RWPE2 (cell line): ENCODE measurements around the gene ISM2.

ENCODE experiments used
- ATAC-seq: fragments of 200-7000 bp; cut with Tn5 transposase; 3 replicates; pipeline ENCODE4 v1.9.1; 2021; ENCODE audit warnings: low read depth
- DNase-seq: peaks from one replicate; pipeline ENCODE4 v3.0.0-alpha.2; 2020; ENCODE audit warnings: low spot score
- H3K27ac ChIP-seq: fragments of 450-650 bp; 2 replicates; pipeline ENCODE4 v1.5.1; 2017; ENCODE audit warnings: mild to moderate bottlenecking; ENCODE audit not compliant: poor library complexity, severe bottlenecking
- H3K27me3 ChIP-seq: fragments of 250-450 bp; sonication (Bioruptor Pico); 2 replicates; pipeline ENCODE4 v1.5.1; 2021; ENCODE audit warnings: mild to moderate bottlenecking, moderate library complexity; ENCODE audit not compliant: insufficient read depth, poor library complexity, severe bottlenecking
- H3K36me3 ChIP-seq: fragments of 250-450 bp; sonication (Bioruptor Pico); 2 replicates; pipeline ENCODE4 v1.5.1; 2020; ENCODE audit warnings: low read depth, mild to moderate bottlenecking, moderate library complexity
- H3K4me1 ChIP-seq: fragments of 250-450 bp; sonication (Bioruptor Pico); 2 replicates; pipeline ENCODE4 v1.5.1; 2021; ENCODE audit warnings: mild to moderate bottlenecking, moderate library complexity; ENCODE audit not compliant: insufficient read depth, poor library complexity, severe bottlenecking
- H3K4me3 ChIP-seq: fragments of 250-450 bp; sonication (Bioruptor Pico); 2 replicates; pipeline ENCODE4 v1.5.1; 2021; ENCODE audit warnings: mild to moderate bottlenecking, moderate library complexity; ENCODE audit not compliant: severe bottlenecking
- H3K9me3 ChIP-seq: fragments of 250-450 bp; sonication (Bioruptor Pico); 2 replicates; pipeline ENCODE4 v1.5.1; 2021; ENCODE audit warnings: mild to moderate bottlenecking, moderate library complexity; ENCODE audit not compliant: severe bottlenecking
- TF ChIP-seq, protein P1 (sequence below): fragments of 450-650 bp; IDR thresholded peaks from one replicate; pipeline ENCODE4 v1.5.1; 2017; ENCODE audit warnings: mild to moderate bottlenecking, moderate library complexity; ENCODE audit not compliant: poor library complexity, severe bottlenecking

ISM2 gene

DNA sequence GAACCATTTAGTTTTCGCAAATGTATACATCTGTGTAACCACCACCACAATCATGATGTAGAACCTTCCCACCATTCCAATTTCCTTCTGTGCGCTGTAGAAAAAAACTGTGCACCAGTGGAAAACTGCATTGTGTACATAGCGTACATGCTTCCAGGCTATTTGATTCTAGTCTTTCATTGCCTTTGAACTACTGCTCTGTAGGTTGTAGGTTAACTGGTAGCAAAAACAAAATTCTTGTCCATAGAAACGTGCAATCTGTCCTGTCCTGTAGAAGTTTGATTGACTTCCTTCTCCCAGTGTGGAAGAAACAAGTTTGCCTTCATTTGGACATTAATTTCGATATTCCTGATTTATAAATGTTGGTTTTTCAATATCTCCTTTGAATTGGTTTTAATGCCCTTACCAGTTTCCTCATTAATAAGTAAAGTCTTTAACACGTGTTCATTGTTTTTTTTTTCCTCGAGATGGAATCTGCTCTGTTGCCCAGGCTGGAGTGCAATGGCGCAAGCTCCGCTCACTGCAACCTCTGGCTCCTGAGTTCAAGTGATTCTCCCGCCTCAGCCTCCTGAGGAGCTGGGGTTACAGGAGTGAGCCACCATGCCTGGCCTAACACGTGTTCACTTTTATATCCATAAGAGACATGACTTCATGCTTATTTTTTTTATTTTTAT lies 3.6 kb upstream of the ISM2 start:
- H3K27ac ChIP-seq, result no peak overlapping the region
- no peaks in the 10 kb centered on the region for H3K9me3 ChIP-seq
- TF ChIP-seq, protein P1, sequence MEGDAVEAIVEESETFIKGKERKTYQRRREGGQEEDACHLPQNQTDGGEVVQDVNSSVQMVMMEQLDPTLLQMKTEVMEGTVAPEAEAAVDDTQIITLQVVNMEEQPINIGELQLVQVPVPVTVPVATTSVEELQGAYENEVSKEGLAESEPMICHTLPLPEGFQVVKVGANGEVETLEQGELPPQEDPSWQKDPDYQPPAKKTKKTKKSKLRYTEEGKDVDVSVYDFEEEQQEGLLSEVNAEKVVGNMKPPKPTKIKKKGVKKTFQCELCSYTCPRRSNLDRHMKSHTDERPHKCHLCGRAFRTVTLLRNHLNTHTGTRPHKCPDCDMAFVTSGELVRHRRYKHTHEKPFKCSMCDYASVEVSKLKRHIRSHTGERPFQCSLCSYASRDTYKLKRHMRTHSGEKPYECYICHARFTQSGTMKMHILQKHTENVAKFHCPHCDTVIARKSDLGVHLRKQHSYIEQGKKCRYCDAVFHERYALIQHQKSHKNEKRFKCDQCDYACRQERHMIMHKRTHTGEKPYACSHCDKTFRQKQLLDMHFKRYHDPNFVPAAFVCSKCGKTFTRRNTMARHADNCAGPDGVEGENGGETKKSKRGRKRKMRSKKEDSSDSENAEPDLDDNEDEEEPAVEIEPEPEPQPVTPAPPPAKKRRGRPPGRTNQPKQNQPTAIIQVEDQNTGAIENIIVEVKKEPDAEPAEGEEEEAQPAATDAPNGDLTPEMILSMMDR, result no peak
- no peaks in the 10 kb centered on the region for H3K4me1 ChIP-seq
- H3K4me3 ChIP-seq, result no peak overlapping the region
- ATAC-seq (no peak), DNase-seq (no peak)
- H3K27me3 ChIP-seq, result peaks cover 25% of the 10 kb centered on the region
- H3K36me3 ChIP-seq, result peaks cover 3% of the 10 kb centered on the region; the same call in 1 of the 2 replicates

GRCh38 chr14:77498984-77499527 lies 440 bp upstream of the ISM2 start:
- peaks cover 3% of the 10 kb centered on the region; the same call in 1 of the 2 replicates for H3K36me3 ChIP-seq
- ATAC-seq (peak; percentile 39), DNase-seq (no peak)

GRCh38 chr14:77495334-77495733 lies 3.3 kb downstream of the ISM2 start:
- TF ChIP-seq, protein P1, result no peak
- no peak for DNase-seq
- Histone ChIP-seq H3K4me3 (no peak overlapping the region), H3K36me3 (no peaks in the 10 kb centered on the region), H3K27ac (no peak overlapping the region), H3K4me1 (no peaks in the 10 kb centered on the region), H3K9me3 (no peaks in the 10 kb centered on the region), H3K27me3 (peaks cover 23% of the 10 kb centered on the region)
- no peak for ATAC-seq

More at GRCh38 chr14:77498984-77499527, 440 bp upstream of the ISM2 start:
- Histone ChIP-seq H3K27me3 (peaks cover 25% of the 10 kb centered on the region), H3K4me3 (peak overlapping the region; percentile 33), H3K9me3 (no peaks in the 10 kb centered on the region), H3K4me1 (no peaks in the 10 kb centered on the region), H3K27ac (no peak overlapping the region)
- TF ChIP-seq, protein P1, result no peak

DNA sequence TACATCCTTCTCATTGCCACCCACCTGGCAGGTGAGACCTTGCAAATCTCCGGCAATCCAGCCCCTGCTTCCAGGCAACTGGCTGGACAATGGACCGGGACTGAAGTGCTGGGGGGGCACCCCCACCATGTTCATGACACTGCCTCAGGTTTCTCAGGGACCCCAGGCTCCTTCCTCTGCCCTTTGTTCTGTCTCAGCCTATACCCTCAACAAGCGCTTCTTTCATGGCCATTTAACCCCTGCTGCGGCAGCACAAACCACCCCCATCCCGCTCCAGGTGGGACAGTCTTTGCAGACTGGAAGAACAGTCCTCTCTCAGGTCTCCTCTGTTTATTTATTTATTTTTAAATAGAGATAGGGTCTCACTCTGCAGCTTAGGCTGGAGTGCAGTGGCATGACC lies 7.6 kb downstream of the ISM2 start:
- H3K9me3 ChIP-seq, result no peaks in the 10 kb centered on the region
- DNase-seq (peak; percentile 42), ATAC-seq (no peak)
- TF ChIP-seq, protein P1, result no peak
- H3K4me3 ChIP-seq, result no peak overlapping the region
- no peak overlapping the region for H3K27ac ChIP-seq
- H3K4me1 ChIP-seq, result no peaks in the 10 kb centered on the region
- no peaks in the 10 kb centered on the region for H3K27me3 ChIP-seq
- H3K36me3 ChIP-seq, result no peaks in the 10 kb centered on the region
